Measurements from ENCODE around the gene C6orf141. TPM values are rescaled to one million over a fixed set of nuclear protein-coding genes. Genes with fewer than 3 reads are reported as not detected.

C6orf141 gene
- total RNA-seq, 1 experiment from 2014 or later = 40.1 TPM

GRCh38 chr6:49541210-49541724 lies 9.2 kb upstream of the C6orf141 start:
- H3K9ac ChIP-seq (ENCODE audit: extremely low read depth, insufficient read length, low read length) = no peak overlapping the region
- no peaks in the 10 kb centered on the region for H3K9me3 ChIP-seq (ENCODE audit: control insufficient read depth, low read depth, low read length)
- H4K5ac ChIP-seq (ENCODE audit: insufficient read length, low read depth, low read length) = no peak overlapping the region
- no peak overlapping the region for H3K18ac ChIP-seq (ENCODE audit: insufficient read length, low read depth, low read length)
- no peak overlapping the region for H4K91ac ChIP-seq (ENCODE audit: insufficient read length, low read depth, low read length)
- no peak overlapping the region for H3K27ac ChIP-seq (ENCODE audit: insufficient read length, low read depth, low read length)
- H3T11ph ChIP-seq (ENCODE audit: low read length) = no peak overlapping the region
- H2BK15ac ChIP-seq (ENCODE audit: low read depth, low read length) = no peak overlapping the region
- no peak overlapping the region for H3K56ac ChIP-seq (ENCODE audit: insufficient read length, low read depth, low read length)
- no peak for TF ChIP-seq CTCF (conservative IDR thresholded peaks at IDR 0.05)
- no peaks in the 10 kb centered on the region for H3K23me2 ChIP-seq (ENCODE audit: insufficient read length, low read depth, low read length, poor library complexity, severe bottlenecking)
- no peaks in the 10 kb centered on the region for H3K36me3 Mint-ChIP-seq (ENCODE audit: insufficient read depth in 1 of 3, low read depth in 3 of 3)
- H4K8ac ChIP-seq (replicated peaks; ENCODE audit: insufficient read length, low read depth, low read length) = no peak overlapping the region
- no peak overlapping the region for H2BK20ac ChIP-seq (ENCODE audit: low read depth, low read length, poor library complexity, severe bottlenecking)
- H3K27me3 ChIP-seq (ENCODE audit: insufficient read depth, low read length) = no peaks in the 10 kb centered on the region
- H3K79me2 ChIP-seq (ENCODE audit: insufficient read depth, low read length) = no peaks in the 10 kb centered on the region
- no peak overlapping the region for H3K23ac ChIP-seq (ENCODE audit: insufficient read length, low read depth, low read length)
- H2AK5ac ChIP-seq (ENCODE audit: insufficient read length, low read length) = no peak overlapping the region
- no peak overlapping the region for H3K4ac ChIP-seq (ENCODE audit: low read depth, low read length)
- H3K4me3 Mint-ChIP-seq = no peak overlapping the region
- no peaks in the 10 kb centered on the region for H3K4me1 ChIP-seq (ENCODE audit: insufficient read depth, low read length)
- H2BK12ac ChIP-seq (ENCODE audit: insufficient read length, low read depth, low read length) = no peak overlapping the region
- H3K14ac ChIP-seq (ENCODE audit: insufficient read depth, low read length) = no peak overlapping the region
- H4K20me1 ChIP-seq (ENCODE audit: control insufficient read depth, insufficient read depth, insufficient read length) = no peaks in the 10 kb centered on the region
- WGBS (ENCODE audit: extremely low coverage, insufficient read length, low lambda C conversion rate) = no CpG with 5 or more reads among the region's 1 CpG
- H3K79me1 ChIP-seq (ENCODE audit: insufficient read depth, low read depth, low read length, poor library complexity, severe bottlenecking) = no peaks in the 10 kb centered on the region
- no peak overlapping the region for H2BK120ac ChIP-seq (ENCODE audit: low read depth, low read length, poor library complexity, severe bottlenecking)
- no peak for DNase-seq
- no peak overlapping the region for H2AFZ ChIP-seq (ENCODE audit: low read length)
- H2BK5ac ChIP-seq (ENCODE audit: insufficient read length, low read length) = no peak overlapping the region
- H3K27ac Mint-ChIP-seq = no peak overlapping the region
- no peaks in the 10 kb centered on the region for H3K27me3 Mint-ChIP-seq (ENCODE audit: low read depth)
- no peak overlapping the region for H3K4me2 ChIP-seq (ENCODE audit: insufficient read depth, insufficient read length, low read length)
- H3K9me3 Mint-ChIP-seq = 0 out of 5 replicates have a peak, but pooled peaks cover 0 to 5% of the 10 kb centered on the region in 2 experiments
- peaks cover 7% of the 10 kb centered on the region in 2 experiments for H3K4me1 Mint-ChIP-seq

Measured in H9 (cell line).